ENCODE results near the gene SYNC. TPM values are rescaled to one million over a fixed set of nuclear protein-coding genes. Genes with fewer than 3 reads are reported as not detected.

The SYNC gene
- total and polyA plus RNA-seq, 9 of the 15 experiments (the other 6 are each of a cell fraction or from before 2014, with no cell fraction given) = 0.49 to 1.1 (median 0.87) TPM

GRCh38 chr1:32650752-32651460, 51.7 kb downstream of the SYNC start, which contains the start of gene RBBP4 (continued):
- TF ChIP-seq AFF4 (CRISPR knock-in tag; IDR thresholded peaks at IDR 0.05) (peak; percentile 96), CBX5 (IDR thresholded peaks at IDR 0.05; ENCODE audit: borderline replicate concordance, low read depth) (0 out of 2 replicates have a peak, but pooled peaks have one; percentile 17), MCM2 (IDR thresholded peaks at IDR 0.05; ENCODE audit: low read depth) (no peak), MXD1 (CRISPR knock-in tag; IDR thresholded peaks at IDR 0.05; ENCODE audit: borderline replicate concordance, poor library complexity, severe bottlenecking) (peak; percentile 84), TSHZ1 (CRISPR knock-in tag; IDR thresholded peaks at IDR 0.05) (peak; percentile 94), CEBPB (tag; IDR thresholded peaks at IDR 0.05) (0 out of 2 replicates have a peak, but pooled peaks have one; percentile 8), ZNF431 (CRISPR knock-in tag; IDR thresholded peaks at IDR 0.05) (peak; percentile 64; the same call in 1 of the 2 replicates), ZNF280B (CRISPR knock-in tag; IDR thresholded peaks at IDR 0.05) (no peak), ZNF3 (CRISPR knock-in tag; IDR thresholded peaks at IDR 0.05) (no peak), NONO (IDR thresholded peaks at IDR 0.05; ENCODE audit: low read depth in 2 of 2, low read length in 1 of 2) (peak; percentile 42 to 51; a peak in 2 of 4 replicates), ETV6 (IDR thresholded peaks at IDR 0.05; ENCODE audit: borderline replicate concordance in 1 of 2, low read depth in 2 of 2, low read length in 1 of 2) (peak in 1 of 2 experiments; percentile 45; a peak in 1 of 4 replicates), ETV6 (CRISPR knock-in tag; IDR thresholded peaks at IDR 0.05; ENCODE audit: borderline replicate concordance) (peak; percentile 64), TRIM28 (IDR thresholded peaks at IDR 0.05) (0 out of 2 replicates have a peak, but pooled peaks have one; percentile 29), U2AF1 (optimal IDR thresholded peaks at IDR 0.05; ENCODE audit: low read depth, low read length) (peak; percentile 27), TCF7L2 (IDR thresholded peaks at IDR 0.05; ENCODE audit: low read depth, low read length) (no peak), PTTG1 (tag; IDR thresholded peaks at IDR 0.05; ENCODE audit: low read depth) (peak; percentile 93), WHSC1 (IDR thresholded peaks at IDR 0.05; ENCODE audit: low read length) (no peak), NCOA6 (IDR thresholded peaks at IDR 0.05) (no peak), PURB (CRISPR knock-in tag; IDR thresholded peaks at IDR 0.05; ENCODE audit: low read depth) (no peak)

Data from K562 (cell line).